Measurements from ENCODE around the gene EEFSEC. TPM values are rescaled to one million over a fixed set of nuclear protein-coding genes. Genes with fewer than 3 reads are reported as not detected.

Gene EEFSEC
- total and polyA plus RNA-seq, 2 of the 4 experiments (the other 2 are of a cell fraction): 4.5 to 9.3 TPM

DNA sequence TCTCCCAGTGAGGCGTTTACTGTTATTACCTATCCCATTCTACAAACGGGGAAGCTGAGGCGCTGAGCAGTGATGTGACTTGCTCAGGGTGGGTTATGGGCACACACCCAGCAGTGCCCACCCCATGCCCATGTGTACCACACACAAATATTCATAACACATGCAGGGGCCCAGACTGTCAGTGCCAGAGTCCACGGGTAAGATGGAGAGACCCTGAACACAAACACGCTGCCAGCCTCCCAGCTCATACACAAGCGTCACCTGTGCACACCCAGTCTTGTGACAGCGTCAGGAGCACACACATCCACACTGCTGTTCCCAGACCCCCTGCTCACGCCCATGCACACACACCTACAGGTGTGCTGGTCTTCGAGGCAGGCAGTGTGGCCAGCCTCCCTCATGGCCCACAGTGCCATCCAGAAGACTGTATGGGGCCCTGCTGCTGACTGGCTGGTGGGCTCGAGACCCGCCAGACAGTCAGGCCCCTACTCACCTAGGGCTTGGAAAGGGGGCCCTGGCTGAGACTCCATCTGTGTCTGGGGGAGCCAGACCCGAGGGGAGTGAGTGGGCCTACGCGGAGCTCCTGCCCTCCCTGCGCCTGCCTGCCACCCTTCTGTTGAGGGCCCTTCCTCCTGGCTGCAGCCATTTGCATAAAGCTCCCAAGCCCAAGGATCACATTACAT, 274.0 kb downstream of the EEFSEC start (continued):
- no peak for TF ChIP-seq RFX5 (IDR thresholded peaks at IDR 0.05; ENCODE audit: low read depth, low read length)
- TF ChIP-seq, protein P1, sequence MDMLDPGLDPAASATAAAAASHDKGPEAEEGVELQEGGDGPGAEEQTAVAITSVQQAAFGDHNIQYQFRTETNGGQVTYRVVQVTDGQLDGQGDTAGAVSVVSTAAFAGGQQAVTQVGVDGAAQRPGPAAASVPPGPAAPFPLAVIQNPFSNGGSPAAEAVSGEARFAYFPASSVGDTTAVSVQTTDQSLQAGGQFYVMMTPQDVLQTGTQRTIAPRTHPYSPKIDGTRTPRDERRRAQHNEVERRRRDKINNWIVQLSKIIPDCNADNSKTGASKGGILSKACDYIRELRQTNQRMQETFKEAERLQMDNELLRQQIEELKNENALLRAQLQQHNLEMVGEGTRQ (IDR thresholded peaks at IDR 0.05; ENCODE audit: low read depth, low read length): no peak

DNA sequence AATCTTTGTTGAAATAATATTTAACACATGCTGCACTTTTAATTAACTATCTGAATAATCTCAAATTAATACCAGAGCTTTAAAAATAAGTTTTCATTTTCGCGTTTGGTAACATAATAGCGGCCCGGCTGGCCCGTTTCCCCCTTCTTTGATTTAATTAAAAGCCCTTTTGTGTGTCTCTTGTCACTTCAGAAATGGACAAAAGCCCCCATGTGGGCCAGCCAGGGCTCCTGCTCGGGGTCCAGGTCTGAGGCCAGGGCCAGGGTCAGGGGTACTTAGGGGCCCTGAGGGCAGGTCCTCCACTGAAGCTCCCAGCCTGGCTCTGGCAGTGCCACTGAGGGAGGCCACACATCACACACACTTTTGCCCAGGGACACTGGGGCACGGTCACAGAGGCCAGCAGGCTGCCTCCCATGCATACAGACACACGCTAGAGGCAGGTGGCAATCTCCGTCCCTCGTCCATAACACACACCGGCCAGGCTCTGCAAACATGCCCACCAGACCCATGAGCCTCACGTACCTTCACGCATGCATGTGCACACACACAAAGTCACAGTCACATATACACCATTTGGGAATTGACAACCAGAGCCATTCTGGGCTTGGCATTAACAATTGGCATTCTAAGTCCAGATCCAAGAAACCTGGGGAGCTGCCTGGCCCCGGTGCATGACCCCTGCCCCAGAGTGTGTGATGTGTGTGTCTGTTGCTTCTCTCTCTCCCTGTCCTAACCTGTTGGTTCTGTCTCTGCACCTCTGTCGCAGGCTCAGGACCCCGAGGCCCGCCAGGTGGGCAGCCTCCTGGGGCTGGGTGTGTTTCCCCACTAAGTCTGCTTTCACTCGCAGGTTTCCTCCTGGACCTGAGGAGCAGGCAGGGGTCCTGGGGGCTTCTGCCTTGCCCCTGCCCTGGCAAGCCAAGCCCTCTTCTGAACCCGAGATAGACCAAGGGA, 274.9 kb downstream of the EEFSEC start:
- ChIA-PET POLR2A (ENCODE audit: unreplicated experiment) (no interaction called here), CTCF (no interaction called here)
- Histone ChIP-seq H3K4me2 (ENCODE audit: low read depth, low read length) (no peak overlapping the region), H2BK120ac (ENCODE audit: low read depth, low read length) (no peak overlapping the region), H3K9me3 (ENCODE audit: control insufficient read depth, insufficient read depth, low read length) (no peaks in the 10 kb centered on the region), H2BK5ac (ENCODE audit: low read depth, low read length, poor library complexity, severe bottlenecking) (no peak overlapping the region), H3K79me1 (ENCODE audit: low read depth in 1 of 2, low read length in 2 of 2) (no peaks in the 10 kb centered on the region), H3K36me3 (ENCODE audit: control insufficient read depth, insufficient read depth, low read length) (no peaks in the 10 kb centered on the region), H3K18ac (ENCODE audit: low read depth, low read length) (no peak overlapping the region), H3K4me3 (ENCODE audit: insufficient read depth, low read depth, low read length) (no peak overlapping the region), H3K23ac (ENCODE audit: low read depth, low read length) (no peak overlapping the region), H3K4ac (ENCODE audit: low read depth, low read length) (no peak overlapping the region), H3K4me1 (ENCODE audit: control insufficient read depth, insufficient read depth, low read length) (peaks cover 1% of the 10 kb centered on the region; the same call in 1 of the 2 replicates), H2BK20ac (ENCODE audit: low read depth, low read length) (no peak overlapping the region), H3K9ac (ENCODE audit: low read depth, low read length) (no peak overlapping the region), H3K56ac (ENCODE audit: extremely low read depth, insufficient read depth, low read length) (no peak overlapping the region), H2AK9ac (replicated peaks; ENCODE audit: low read depth, low read length, poor library complexity) (no peak overlapping the region), H3K27me3 (ENCODE audit: control insufficient read depth, insufficient read depth, low read length) (peaks cover 38% of the 10 kb centered on the region), H3K14ac (replicated peaks; ENCODE audit: low read depth, low read length) (no peak overlapping the region), H2AK5ac (ENCODE audit: low read depth, low read length) (no peak overlapping the region), H2AFZ (replicated peaks; ENCODE audit: low read length, poor library complexity) (no peak overlapping the region), H3K9me1 (ENCODE audit: insufficient read depth, low read length) (no peaks in the 10 kb centered on the region), H2BK15ac (ENCODE audit: low read depth, low read length) (no peak overlapping the region), H4K5ac (ENCODE audit: low read depth, low read length) (no peak overlapping the region), H4K8ac (ENCODE audit: low read depth in 2 of 2, low read length in 2 of 2) (no peak overlapping the region), H4K20me1 (ENCODE audit: insufficient read depth, low read length) (no peaks in the 10 kb centered on the region; the same call in none of the 2 replicates), H4K91ac (ENCODE audit: insufficient read depth, low read depth, low read length) (no peak overlapping the region), H3K27ac (ENCODE audit: insufficient read depth, low read length) (no peak overlapping the region)
- dilution Hi-C loops (cut with HindIII; ENCODE audit: low sequenced_read_pairs, unreplicated experiment): no loop called here
- intact Hi-C loops (cut with micrococcal nuclease): loop anchor here (5.0 kb wide), 1 partner anchor 256 kb away; no protein-coding TSS in a partner anchor
- 87% methylated on average over 6 of the region's 19 CpGs; no CpG with 5 or more reads in 1 of the 2 experiments for WGBS, 2 experiments (ENCODE audit: extremely low coverage in 2 of 2, insufficient read length in 1 of 2)
- TF ChIP-seq, protein P2, sequence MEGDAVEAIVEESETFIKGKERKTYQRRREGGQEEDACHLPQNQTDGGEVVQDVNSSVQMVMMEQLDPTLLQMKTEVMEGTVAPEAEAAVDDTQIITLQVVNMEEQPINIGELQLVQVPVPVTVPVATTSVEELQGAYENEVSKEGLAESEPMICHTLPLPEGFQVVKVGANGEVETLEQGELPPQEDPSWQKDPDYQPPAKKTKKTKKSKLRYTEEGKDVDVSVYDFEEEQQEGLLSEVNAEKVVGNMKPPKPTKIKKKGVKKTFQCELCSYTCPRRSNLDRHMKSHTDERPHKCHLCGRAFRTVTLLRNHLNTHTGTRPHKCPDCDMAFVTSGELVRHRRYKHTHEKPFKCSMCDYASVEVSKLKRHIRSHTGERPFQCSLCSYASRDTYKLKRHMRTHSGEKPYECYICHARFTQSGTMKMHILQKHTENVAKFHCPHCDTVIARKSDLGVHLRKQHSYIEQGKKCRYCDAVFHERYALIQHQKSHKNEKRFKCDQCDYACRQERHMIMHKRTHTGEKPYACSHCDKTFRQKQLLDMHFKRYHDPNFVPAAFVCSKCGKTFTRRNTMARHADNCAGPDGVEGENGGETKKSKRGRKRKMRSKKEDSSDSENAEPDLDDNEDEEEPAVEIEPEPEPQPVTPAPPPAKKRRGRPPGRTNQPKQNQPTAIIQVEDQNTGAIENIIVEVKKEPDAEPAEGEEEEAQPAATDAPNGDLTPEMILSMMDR (conservative IDR thresholded peaks at IDR 0.05; ENCODE audit: low read depth, low read length): no peak
- TF ChIP-seq SMC3 (IDR thresholded peaks at IDR 0.05; ENCODE audit: low read depth, low read length) (no peak), MAZ (IDR thresholded peaks at IDR 0.05; ENCODE audit: borderline replicate concordance, low read depth, low read length) (no peak), POLR2A (IDR thresholded peaks at IDR 0.05; ENCODE audit: low read depth, low read length) (no peak), FOS (IDR thresholded peaks at IDR 0.05; ENCODE audit: low read depth, low read length) (no peak), RCOR1 (IDR thresholded peaks at IDR 0.05; ENCODE audit: insufficient replicate concordance, low read length) (no peak), MAFK (IDR thresholded peaks at IDR 0.05; ENCODE audit: low read depth, low read length) (no peak), CEBPB (IDR thresholded peaks at IDR 0.05; ENCODE audit: low read depth, low read length) (no peak)
- no TSS peak for BruUV-seq (replicated peaks)
- ATAC-seq (ENCODE audit: low read depth) (no peak), DNase-seq (no peak)
- in situ Hi-C loops (cut with MboI; ENCODE audit: low sequenced_read_pairs): no loop called here
